GM18505 (cell line): Measurements from ENCODE around the gene LAMTOR3.

Experiments
- ATAC-seq: cut with Tn5 transposase; IDR thresholded peaks from one replicate; pipeline ENCODE4 v1.9.1; 2021; ENCODE audit not compliant: unreplicated experiment
- POLR2A ChIP-seq: IDR thresholded peaks from 4 replicates; pipeline ENCODE4 v1.6.1; 2011; ENCODE audit warnings: borderline replicate concordance; ENCODE audit not compliant: insufficient read depth, insufficient read length; ENCODE audit errors: extremely low read depth

Gene LAMTOR3

DNA sequence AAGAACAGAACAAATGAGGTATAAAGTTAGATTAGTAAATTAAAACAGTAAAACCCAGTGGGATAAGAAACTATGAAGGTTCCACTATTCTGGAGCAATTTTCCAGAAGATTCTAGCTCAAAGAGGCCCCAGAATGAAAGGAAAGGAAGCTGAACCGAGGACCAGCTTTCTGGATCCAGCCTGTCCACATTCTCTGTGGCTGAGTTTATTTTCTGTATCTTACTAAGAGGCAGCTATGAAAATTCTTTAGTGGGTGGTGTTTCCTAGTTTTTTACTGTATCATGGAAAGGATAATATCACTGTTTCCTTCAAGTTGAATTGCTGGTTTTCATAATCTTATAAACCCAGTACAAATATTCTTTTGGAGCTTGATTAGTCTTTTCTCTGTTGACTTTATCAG is 65.8 kb downstream of the LAMTOR3 start:
- no peak for TF ChIP-seq POLR2A
- no peak for ATAC-seq
